GM18511 (cell line): Measurements from ENCODE around the gene ADGRB2.

Experiments used
- ATAC-seq: cut with Tn5 transposase; IDR thresholded peaks from one replicate; pipeline ENCODE4 v1.9.1; 2021; ENCODE audit warnings: mild to moderate bottlenecking, moderate library complexity; ENCODE audit not compliant: unreplicated experiment

Gene ADGRB2

DNA sequence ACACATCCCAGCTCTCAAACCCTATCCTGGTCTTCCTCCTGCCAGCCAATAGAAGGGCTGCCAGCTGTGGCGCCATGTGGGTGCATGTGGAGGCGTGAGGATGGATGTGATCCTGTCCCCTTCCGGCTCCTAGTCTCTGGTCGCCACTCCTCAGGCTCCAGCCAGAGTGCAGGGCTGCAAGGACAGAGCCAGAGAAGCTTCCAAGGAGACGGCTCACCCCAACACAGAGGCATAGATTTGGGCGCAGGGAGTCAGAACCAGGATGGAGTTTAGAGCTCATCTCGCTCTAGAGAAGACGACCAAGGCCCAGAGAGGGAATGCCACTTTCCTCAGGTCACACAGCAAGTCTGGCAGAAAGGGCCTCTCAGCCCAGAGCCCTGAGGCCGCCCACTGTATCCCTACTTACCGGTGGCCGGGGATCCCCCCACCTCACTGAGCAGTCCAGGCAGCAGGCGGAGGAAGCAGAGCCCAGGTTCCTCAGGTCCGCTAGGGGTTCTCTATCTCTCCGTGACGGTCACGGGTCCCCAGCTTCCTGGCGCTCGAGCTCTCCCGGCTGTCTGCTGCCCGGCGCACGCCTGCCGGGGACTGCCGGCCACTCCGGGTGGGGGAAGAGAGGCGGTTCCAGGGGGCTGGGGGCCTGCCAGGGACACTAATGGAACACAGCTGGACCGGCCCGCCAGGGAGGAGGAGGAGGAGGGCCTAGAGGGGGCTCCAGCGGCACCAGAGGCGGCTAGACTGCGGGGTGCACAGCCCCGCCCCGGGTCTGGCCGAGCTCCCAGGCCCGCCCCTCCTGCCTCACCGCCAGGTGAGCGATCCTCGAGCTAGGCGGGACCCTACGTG, 60.5 kb downstream of the ADGRB2 start, which contains the start of gene COL16A1:
Gene COL16A1, minus strand, starts transcription at position 587 of the 840 bp plus-strand sequence. CDS start 1,824 bp downstream, outside the sequence.
- ATAC-seq: no peak

DNA sequence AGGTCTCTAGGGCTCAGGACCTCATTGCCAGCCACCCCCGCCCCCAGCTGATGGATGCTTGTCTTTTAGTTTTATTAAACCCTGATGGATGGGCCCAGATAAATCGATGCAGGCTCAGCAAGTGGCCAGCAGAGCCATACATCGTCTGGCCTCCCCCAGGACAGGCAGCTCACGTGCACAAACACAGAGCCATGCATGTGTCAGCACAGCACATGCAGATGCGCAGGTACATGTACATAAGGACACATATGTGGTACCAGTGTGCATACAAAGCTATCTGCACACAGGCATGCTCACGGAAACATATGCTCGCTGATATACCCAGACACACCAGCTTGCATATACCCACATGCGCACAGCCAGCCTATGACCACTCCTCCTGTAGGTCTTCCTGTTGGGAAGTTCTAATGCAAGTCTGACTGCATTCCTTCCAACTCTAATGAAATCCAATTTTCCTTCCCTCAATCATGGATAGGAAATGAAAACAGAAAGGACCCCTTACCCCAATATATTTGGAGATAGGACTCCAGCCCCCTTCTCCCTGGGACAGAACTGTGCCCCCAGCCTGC, 61.2 kb downstream of the ADGRB2 start:
- ATAC-seq: no peak

DNA sequence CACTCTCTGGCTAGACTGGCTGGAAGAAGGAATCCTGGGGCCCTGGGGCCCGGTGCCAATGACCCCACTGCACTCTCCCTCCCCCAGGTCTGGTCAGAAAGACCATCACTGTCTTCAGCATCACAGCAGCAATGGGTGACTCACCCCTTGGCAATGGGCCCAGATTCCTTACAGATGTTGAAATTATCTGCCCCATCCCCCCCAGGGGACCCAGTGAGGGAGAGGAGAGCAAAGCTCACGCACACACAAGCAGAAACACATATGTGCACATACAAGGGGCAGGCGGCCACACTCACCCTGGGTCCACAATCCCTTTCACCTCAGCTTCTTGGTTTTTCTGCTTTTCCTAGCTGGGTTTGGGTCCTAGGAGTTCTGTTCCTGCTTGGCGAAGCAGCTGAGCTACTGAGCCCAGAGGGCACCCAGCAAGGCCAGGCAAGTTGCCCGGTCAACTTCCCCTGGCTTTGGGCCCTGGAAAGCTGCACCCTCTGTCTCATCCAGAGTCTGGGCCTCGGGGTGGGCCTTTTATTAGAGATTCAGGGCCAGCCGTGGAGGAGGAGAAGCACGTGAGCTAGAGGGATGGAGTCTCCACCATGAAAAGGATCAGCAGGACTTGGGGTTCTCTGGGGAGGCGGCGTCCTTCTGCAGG, 62.9 kb downstream of the ADGRB2 start:
- ATAC-seq: no peak

DNA sequence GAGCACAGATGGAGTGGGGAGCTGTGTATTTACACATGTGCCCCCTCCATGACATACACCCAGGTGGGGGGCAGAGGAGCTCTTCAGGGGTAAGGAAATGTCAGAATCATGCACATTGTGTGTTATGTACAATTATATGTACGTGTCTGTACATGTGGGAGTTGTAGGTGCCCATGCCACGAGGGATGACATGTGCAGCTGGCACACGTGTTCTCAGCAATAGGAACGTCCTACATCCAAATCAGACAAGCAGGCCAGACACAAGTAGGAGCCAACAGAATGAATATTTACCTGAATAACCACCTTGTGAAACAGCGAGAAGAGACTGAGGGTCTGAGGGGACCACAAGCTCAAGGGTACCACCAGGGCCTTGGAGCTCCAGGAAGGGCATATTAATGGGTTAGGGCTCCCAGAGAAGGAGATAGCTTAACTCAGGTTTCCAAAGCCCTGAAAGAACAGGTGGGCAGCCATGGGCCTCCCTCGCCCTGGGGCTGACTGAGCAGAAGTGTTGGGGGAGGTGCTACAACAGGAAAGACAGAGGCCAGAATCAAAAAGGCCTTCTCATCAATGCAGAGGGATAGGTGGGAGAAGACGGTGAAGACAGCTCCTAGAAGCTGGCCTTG, 63.6 kb downstream of the ADGRB2 start:
- ATAC-seq: no peak

DNA sequence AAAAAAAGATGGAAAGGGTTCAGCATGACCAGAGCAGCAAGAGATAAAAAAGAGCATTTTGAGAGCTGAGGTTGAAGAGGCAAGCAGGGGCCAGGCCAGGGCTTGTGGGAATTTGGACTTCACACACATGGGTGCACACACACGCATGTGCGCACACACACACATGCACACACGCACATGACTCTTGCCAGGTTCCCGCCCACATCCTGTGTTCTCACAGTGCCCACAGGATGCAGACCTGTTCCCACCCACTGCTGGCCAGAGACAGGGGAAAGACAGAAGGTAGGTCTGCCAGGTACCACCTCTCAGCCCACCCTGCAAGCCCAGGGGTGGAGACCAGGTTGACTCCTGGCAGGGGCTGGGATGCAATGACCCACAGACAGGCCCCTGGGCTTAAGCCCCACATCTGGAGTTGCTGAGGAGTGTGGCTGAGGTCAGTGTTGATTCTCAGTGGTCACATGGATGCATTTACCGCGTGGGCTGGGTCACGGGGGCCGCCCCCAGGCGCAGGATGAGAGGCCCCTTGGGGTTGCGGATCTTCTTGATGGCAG, 64.7 kb downstream of the ADGRB2 start:
- no peak for ATAC-seq

DNA sequence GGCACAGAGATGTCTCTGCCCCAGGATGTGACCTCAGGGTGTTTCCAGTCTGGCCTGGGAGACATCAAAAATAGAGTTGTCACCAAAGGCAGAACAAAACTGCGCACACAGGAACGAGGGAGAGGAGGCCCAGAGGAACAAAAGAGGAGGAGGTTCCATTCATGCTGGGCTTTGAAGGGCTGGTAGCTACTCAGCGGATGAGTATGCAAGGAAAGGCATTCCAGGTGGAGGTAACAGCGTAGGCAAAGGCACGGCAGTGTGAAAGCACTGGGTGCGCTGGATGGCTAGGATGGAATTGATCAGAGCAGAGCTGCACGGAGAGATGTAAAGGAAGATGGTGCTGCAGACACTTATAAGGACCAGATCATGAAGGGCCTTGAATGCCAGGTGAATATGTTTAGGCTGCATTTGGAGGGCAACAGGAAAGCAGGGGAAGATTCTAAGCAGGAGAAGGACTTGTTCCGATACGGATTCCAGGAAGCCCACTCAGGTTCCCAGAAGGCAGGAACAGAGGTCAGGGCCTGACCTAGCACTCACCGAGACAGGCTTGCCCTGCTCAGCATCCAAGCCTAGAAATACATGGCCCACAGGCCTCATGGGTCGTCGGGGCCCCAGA, 66.7 kb downstream of the ADGRB2 start:
- no peak for ATAC-seq

DNA sequence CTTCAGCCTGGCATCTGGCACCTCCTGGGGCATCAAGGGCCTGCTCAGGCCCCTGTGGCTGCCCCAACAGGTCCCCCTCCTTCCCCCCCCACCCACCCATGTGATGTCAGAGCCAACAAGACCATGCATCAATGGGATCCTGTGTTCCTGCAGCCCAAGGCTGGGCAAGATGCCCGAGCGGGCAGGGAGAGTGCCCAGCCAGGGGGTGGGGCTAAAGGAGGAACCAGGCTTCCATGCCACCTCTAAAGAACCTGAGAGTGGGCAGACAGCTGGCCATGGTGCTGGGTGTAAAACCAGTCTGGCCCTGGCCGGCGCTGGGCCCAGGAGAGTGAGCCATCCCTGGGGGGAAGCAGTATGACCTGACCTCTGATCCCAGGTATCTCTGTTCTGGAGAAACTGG, 67.9 kb downstream of the ADGRB2 start:
- ATAC-seq: no peak

DNA sequence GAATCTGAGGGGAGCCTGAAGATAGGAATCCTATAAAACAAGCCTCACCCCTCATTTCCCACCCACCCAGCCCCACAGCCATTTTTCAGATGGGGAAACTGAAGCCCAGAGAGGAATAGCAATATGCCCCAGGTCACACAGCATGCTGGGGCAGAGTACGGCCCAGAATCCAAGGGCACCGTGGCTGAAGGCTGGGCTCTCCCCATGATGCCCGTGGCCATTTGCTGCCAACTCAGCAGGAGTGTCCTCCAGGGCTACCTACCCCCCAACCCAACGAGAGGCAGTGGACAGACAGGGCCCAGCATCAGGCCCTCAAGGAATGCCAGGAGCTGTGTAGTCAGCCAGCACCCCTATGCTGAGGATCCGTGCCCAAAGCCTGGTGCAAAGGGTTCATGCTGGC, 68.8 kb downstream of the ADGRB2 start:
- no peak for ATAC-seq

DNA sequence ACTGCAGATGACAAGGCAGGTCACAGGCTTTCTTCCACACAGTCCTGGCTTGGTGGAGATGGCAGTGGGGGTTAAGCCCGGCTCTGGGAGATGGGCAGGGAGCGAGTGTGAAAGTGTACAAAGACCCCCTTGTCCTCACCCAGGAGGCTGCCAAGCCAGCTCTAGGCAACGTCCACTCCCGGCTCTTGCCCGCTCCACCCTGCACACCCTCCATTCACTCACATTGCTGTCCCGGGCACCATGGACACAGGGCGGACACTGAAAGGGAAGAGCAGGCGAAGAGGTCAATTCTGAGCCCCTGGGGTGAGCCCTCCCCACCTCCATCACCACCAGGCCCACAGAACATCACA, 69.2 kb downstream of the ADGRB2 start:
- no peak for ATAC-seq

DNA sequence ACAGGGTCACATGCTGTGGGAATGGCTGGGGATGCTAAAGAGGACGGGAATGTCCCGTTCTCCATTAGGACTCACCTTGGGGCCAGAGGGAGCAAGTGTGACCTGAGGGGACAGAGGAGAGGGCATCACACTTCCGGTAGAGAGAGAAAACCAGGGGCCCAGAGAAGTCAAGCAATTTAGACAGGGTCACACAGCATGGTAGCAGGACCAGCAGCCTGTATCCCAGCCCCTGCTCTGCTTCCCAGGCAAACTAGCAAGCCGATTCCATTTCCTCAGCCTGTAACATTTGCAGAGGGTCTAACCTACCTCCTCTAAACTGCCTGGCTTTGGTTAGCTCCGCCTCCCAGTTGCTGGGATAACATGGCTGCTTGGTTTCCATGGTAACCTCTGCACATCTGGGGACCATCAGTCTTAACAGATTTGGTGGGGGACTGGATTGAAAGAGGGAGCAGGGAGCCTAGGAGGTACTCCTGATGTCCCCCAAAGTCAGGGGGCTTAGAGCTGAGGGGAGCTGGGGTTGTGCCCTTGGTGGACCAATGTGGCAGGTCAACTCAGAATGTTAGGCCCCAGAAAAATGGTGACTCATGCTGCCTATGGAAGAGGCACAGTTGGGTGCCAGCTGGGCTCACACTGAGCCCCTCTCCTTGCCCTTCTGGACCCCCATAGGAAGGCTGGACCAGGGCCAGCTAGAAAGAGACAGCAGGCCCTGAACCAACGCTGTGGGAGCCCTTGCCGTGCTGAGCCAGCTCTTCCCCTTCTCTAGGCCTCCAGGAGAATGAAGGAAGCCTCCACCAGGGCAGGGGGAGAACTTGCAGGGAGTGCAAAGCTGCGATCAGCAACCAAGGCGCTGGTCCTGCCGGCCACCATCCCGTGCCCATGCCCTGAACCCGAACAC, 69.8 kb downstream of the ADGRB2 start:
- ATAC-seq: no peak

DNA sequence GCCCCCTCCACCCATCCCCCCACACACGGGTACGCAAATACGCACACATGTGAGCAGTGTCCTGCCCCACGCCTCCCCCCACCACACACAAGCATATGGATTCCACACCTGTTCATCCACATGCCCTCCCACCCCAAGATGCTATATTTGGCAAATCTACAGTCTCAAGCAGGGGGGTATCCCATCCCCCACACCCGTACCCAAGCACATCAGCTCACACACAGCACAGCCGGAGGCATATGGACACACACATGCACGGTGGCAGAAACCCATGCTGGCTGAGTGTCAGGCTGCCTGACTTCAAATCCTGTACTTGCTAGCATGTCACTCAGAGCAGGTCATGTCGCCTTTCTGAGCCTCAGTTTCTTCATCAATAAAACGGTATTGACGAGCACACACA, 70.9 kb downstream of the ADGRB2 start:
- no peak for ATAC-seq

DNA sequence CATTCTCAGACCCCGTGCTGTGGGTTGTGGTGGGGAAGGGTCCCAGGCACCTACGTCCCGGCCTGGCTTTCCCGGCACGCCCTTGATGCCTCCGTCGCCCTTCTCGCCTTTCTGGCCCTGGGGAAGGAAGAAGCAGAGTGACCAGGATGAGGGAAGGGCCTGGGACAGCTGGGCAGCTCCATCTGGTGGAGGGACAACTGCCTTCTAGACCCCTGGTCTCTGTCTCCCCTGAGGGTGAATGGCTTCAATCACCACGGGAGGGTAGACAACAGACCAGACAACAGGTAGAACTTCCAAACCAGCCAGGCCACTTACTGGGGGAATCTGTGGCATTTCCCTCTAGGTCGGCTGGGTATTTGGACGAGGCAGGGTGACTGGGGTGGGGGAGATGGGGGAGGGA, 72.2 kb downstream of the ADGRB2 start:
- ATAC-seq: no peak

DNA sequence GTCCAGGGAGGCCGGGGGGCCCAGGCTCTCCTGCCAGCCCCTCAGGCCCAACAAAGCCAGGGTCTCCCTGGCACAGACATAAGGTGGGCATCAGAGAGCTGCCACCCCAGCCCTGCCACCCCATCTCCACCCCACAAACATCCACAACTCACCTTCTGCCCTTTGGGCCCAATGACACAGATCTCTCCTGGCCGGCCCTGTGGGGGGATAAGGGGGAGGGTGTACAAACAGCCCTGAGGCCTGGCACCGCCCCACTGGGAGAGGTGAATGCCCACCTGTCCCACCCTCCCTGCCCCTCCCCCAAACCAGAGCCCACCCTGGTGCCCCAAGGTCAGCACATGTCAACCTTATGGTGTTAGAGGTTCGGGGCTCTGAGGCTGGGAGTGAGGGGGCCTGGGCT, 72.7 kb downstream of the ADGRB2 start:
- no peak for ATAC-seq

DNA sequence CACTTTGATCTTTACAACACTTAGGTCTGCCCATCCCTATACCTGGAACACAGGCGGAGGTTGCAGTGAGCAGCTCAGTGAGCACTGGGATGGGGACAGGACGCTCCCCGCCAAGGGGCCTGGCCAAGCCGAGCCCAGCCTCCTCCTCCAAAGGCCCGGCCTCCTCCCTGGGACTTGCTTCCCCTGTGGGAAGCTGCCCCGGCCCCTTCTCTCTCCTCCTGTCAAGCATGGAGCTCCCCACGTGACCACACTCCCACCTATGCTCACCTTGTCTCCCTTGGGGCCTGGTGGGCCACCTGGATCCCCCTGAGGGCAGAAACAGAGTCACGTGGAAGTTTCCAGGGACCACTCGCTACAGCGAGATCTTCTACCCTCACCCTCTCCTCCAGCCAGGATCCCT, 73.2 kb downstream of the ADGRB2 start:
- ATAC-seq: no peak

DNA sequence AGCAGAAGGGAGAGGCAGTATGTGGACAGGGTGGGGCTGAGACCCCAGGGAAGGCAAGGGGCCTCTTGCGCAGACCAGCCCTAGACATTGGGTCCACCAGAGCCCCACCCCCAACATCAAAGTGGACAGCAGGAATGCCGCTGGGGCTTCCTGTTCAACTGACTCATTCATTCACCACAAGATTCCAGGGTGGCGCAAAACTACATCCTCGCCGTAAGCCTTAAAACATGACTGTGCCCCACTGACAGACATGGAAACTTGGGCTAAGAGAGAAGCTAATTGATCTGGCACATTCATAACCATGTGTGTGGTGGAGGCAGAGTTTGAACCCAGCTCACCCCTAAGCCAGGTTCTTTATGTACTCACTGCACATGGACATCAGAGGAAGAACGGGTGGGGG, 74.3 kb downstream of the ADGRB2 start:
- ATAC-seq: no peak

DNA sequence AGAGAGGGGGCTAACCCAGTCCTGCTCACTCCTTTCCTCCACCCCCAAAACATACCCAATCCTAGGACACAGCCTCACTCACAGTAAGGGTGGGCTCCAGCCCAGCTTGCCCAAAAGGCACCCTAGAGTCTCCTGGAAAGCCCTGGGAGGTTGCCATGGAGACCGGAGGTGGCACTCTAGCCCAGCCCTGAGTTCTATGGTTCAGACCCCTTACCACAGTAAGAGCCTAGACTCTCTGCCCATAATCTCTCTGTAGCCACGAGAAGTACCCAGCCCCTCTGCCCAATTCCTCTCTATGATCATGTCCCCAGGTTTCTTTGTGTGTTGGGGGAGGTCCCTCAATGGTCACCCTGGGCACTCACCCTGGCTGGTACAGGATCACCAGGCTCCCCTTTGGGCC, 74.8 kb downstream of the ADGRB2 start:
- no peak for ATAC-seq

DNA sequence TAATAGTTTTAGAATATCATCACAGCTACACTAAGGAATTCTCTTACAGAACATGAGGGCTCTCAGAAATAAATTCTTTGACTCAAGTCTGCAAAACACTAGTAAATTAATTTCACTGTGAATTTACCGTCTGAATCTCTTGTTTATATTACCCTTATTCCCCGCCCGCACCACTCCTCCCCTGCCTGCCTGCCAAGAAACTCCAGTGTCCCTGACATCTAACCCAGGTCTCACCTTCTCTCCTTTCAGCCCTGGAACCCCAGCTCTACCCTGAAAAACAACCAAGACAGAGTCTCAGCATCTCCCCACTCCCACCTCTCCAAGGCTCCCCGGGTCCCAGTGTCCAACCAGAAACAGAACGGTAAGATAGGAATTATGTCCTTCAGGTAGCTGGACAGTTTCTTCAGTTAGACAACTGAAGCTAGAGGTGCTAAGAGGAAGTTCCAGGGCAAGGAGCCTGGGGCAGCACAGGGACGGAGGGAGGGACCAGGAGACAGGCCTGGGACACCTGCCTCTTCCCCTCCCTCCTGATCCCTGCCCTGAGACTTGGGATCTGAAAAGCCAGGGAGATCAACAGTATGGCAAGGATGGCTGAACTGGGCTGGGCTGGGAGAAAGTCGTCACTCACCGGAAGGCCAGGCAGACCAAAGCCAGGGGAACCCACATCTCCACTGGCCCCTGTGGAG, 75.8 kb downstream of the ADGRB2 start:
- no peak for ATAC-seq

DNA sequence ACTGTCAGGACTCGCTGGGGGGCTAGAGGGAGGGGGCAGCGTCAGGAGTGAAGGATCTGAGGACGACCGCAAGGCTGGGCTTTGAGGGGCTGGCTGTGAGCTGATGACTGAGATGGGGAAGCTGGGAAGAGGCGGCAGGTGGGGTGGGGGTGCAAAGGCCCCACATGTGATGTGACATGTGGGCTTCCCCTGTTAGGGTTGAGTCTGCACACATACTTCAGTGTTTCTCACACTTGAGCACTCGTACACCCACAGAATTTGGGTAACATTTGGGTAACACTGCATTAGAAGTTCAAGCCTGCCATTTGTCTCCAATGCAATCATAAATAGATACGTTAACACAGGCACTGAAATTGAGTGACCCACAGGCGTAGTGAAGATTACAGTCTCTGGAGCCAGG, 76.5 kb downstream of the ADGRB2 start:
- ATAC-seq: no peak

DNA sequence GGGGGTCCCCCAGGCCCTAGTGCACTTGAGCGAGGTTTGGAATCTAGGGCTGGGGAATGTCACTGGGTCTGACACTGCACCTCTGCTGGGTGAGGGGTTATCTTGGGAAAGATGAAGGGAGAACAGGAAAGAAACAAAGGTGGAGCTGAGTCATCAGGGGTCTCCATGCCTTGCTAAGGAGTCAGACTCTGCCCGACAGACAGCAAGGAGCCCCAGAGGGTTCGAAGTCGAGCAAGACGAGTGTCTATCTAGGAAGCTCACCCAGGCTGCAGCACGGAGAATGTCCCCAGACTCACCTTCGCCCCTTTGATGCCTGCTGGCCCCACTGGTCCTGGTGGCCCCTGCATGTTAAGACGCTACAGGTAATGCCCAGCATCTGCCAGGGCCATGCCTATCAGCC, 78.3 kb downstream of the ADGRB2 start:
- ATAC-seq: no peak
